ENCODE measurements around the gene HIVEP1.
"Not testable (repeated sequence)": the region's sequence is repeated elsewhere in the genome, so short reads cannot be mapped to it uniquely, and the experiment has no call there.

HIVEP1 gene

DNA sequence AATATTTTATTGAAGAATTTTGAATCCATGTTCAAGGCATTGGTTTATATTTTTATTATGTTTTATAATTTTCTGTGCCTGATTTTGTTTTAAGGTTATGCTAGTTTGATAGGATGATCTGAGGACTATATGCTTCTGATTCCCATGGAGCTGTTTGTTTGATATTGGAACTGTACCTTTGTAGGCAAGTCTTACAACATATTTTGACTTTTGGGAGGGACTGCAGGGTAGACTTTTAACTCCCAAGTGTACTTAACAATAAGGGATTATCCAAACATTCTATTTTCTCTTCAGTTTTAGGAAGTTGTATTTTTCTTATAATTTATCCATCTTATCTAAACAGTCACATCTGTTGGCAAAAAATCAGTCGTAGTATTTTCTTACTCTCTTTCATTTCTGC lies 82.6 kb downstream of the HIVEP1 start:
- no peak for DNase-seq

DNA sequence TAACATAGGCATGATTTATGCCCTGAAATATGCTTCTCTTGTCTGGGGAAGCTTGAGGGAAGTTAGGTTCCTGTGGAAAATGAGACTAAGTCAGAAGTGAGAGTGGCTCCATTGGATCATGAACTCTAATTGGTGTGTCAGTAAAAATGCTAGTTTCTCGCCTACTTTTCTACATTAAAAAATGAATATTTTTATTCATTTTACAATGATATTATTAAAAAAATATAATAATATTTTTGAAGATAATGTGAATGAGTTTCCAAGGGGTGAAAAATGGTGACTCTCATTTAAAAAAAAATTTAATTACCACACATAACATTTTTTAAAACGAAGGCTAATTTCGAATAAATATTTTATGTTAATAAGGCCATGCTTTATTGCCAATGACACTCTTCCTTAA lies 84.2 kb downstream of the HIVEP1 start:
- no peak for DNase-seq

GRCh38 chr6:12097791-12098190 lies 85.7 kb downstream of the HIVEP1 start:
- no peak for DNase-seq

DNA sequence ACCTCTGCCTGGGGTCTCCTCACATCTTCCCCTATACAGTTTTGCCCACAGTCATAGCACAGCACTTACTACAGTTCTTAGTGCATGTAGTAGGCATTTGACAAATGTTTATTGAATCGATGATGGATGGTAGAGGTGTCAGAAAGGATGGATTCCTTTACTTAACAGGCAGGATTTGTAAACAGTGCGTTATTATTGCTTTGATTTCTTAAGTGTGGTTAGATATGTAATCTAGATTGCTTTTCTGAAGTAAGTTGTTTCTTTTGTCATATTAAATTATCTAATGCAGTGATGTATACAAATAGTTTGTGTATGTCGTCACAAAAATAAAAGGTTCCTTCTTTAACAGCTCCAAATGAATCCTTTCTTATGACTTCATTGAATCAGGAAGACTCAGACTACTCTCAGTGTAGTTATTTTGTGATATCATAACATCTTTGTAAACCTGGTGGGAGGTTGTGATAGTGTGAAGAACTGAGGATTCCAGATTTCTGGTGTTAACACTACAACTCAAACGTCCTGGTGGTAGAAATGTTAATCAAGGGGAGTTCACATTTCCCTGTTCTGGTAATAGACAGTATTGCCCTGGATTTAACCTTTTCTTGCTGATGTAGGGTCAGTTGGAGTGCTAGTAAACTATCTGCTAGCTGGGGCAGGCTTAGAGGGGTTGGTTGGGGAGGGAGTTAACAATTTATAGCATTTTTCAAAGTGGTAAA lies 87.7 kb downstream of the HIVEP1 start:
- DNase-seq, result no peak

DNA sequence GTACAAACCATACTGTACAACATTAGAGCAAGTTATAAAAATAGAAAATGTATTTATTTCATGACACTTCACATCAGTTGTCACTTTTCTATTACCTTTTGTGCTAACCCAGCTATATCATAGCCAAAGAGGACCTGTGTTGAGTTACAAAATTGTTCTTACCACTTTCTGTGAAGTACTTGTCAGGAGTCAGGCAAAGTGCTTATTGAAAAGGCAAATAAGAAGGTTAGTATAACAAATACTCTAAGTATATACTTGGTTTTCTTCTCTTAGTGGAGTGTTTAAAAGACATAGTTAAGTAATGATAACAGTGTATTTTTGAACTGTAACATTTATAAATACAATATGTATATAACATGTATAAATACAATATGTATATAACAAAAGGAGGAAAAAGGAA lies 88.9 kb downstream of the HIVEP1 start:
- no peak for DNase-seq

- no peak for DNase-seq
These were observed 89.7 kb downstream of the HIVEP1 start for GRCh38 chr6:12101653-12102312.

DNA sequence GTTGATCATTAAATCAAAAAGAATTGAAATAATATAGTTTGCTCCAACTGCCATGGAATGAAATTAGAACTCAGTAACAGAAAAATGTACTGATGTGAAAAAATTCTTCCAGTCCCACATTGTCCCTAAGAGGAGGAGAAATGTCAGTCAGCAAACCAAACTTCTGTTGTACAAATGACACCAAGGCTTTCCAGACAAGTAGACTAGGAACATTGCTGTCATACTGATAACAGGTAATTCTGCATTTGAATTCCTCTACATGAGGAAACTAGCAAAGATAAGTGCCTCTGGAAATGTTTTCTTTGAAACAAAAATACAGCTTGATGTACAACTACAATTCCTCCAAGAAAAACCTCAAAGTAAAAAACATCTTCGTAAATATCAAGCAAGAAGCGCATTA lies 90.2 kb downstream of the HIVEP1 start:
- no peak for DNase-seq

DNA sequence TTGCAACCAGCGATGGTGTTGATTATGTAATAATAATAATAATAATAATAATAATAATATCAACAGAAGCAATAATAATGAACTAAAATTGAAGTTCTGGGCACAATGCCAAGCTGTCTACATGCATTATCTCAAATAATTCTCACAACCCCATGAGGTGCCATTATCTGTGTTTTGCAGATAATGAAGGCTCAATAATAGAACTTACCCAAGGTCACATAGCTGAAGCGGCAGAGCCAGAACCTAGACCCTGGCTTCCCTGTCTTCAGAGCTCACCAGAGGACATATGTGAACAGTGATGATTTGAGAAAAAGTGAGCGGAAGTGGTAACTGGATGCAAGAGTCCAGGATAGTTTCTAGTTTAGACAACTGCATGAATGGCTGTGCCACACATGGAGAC lies 91.0 kb downstream of the HIVEP1 start:
- DNase-seq, result no peak

GRCh38 chr6:12105271-12105670 lies 93.2 kb downstream of the HIVEP1 start:
- DNase-seq, result no peak

DNA sequence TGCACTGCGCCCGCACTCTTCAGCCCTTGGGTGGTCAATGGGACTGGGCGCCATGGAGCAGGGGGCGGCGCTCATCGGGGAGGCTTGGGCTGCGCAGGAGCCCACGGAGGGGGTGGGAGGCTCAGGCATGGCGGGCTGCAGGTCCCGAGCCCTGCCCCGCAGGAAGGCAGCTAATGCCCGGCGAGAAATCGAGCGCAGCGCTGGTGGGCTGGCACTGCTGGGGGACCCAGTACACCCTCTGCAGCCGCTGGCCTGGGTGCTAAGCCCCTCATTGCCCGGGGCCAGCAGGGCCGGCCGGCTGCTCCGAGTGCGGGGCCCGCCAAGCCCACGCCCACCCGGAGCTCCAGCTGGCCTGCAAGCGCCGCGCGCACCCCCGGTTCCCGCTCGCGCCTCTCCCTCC lies 96.3 kb downstream of the HIVEP1 start:
- not testable (repeated sequence) for DNase-seq

- DNase-seq, result no peak
These were observed 98.6 kb downstream of the HIVEP1 start for GRCh38 chr6:12110523-12111362.

DNA sequence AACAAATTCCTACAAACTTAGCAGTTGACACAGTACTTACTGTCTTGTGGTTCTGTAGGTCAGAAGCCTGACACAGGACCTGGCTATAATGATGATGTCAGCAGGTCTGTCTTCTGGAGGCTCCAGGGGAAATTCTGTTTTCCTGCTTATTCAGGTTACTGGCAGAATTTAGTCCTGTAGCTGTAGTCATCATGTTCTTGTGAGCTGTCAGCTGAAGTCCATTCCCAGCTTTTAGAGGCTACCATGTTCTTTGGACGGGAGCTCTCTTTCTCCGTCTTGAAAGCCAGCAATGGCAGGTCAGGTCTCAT lies 99.2 kb downstream of the HIVEP1 start:
- DNase-seq, result no peak

GRCh38 chr6:12112540-12113189 lies 100.6 kb downstream of the HIVEP1 start:
- no peak for DNase-seq

- DNase-seq, result no peak
These were observed 101.1 kb downstream of the HIVEP1 start for GRCh38 chr6:12113190-12113577.

DNA sequence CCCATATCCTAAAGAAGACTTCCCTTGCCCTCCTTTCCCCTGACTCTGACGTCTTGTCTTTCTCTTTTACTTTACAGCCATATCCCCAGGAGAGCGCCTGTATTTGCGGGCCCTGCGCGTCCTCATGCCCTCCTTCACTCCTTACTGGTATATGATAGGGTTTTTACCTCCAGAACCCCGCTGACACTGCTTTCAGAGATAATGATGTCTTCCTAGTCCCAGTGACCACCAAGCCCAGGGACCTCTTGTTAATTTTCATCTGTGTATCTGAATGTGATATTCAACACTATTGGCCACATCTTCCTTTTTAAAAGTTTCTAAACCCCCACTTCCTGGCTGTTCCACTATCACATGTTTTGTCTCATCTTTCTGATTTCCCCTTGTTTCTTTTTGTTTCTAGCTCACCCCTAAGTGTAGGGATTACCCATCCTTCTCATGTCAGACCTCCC lies 102.0 kb downstream of the HIVEP1 start:
- DNase-seq, result no peak

- DNase-seq, result no peak
These were observed 102.9 kb downstream of the HIVEP1 start for GRCh38 chr6:12115001-12115400.

- DNase-seq, result no peak
These were observed 103.4 kb downstream of the HIVEP1 start for GRCh38 chr6:12115492-12115891.

- no peak for DNase-seq
These were observed 104.2 kb downstream of the HIVEP1 start for GRCh38 chr6:12116264-12116800.

- no peak for DNase-seq
These were observed 104.9 kb downstream of the HIVEP1 start for GRCh38 chr6:12116978-12117377.

- DNase-seq, result no peak
These were observed 106.5 kb downstream of the HIVEP1 start for GRCh38 chr6:12118607-12119006.

GRCh38 chr6:12119085-12119588 lies 107.0 kb downstream of the HIVEP1 start:
- DNase-seq, result no peak

DNA sequence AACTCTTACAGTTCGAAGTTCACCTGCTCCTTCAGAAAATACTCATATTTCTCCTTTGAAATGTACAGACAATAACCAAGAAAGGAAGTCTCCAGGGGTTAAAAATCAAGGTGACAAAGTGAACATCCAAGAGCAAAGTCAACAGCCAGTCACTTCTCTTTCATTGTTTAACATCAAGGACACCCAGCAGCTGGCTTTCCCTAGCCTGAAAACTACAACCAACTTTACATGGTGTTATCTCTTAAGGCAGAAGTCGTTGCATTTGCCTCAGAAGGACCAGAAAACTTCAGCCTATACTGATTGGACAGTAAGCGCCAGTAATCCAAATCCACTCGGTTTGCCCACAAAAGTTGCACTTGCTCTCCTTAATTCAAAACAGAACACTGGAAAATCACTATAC lies 113.3 kb downstream of the HIVEP1 start:
- no peak for DNase-seq

DNA sequence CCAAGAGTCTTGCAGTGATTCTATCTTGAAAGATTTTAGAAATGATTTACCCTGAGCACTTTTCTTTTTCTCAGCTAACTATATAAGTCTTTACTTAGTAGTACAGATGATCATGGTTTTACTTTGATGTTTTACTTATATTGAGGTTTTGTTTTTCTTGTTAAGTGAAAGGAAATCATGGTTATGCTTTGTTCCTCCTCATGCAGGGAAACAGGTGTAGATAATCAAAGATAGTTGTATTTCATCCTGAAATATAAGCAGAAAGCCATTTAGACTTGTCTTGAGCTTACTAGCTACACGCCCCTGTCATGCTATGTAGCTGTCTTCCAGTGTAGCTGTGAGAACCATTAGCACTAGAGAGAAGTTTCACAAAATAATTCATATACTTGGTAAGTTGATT lies 113.9 kb downstream of the HIVEP1 start:
- no peak for DNase-seq

Data from activated naive CD4-positive, alpha-beta T cell (primary cell).